Gastrocnemius medialis (tissue), 4 donors: Measurements from ENCODE around the gene EHD2. TPM values are rescaled to one million over a fixed set of nuclear protein-coding genes. Genes with fewer than 3 reads are reported as not detected.
"Not testable (repeated sequence)": the region's sequence is repeated elsewhere in the genome, so short reads cannot be mapped to it uniquely, and the experiment has no call there.

Experiments used
- ATAC-seq, 2 donors: fragments of 150-250 bp; one replicate each; pipeline ENCODE4 v1.9.1; 2016
- DNase-seq, 2 donors: peaks; one replicate each; pipeline ENCODE4 v3.0.0-alpha.2; 2019
- H3K27ac ChIP-seq, 4 donors: fragments of 200-600 bp; sonication (generic); 1 replicate in 1 of 4; 2 replicates in 3 of 4; pipeline ENCODE4 v1.5.1; 2016 to 2018; ENCODE audit warnings: mild to moderate bottlenecking in 2 of 4, moderate library complexity in 1 of 4
- H3K27me3 ChIP-seq, 3 donors: fragments of 200-600 bp; sonication (generic) in 2 of 3; 1 replicate in 1 of 3; 2 replicates in 2 of 3; pipeline versions ENCODE4 v1.5.1 to v1.6.0; 2016 to 2019; ENCODE audit warnings: mild to moderate bottlenecking in 1 of 3, moderate library complexity in 1 of 3
- H3K36me3 ChIP-seq, 2 donors: fragments of 200-600 bp; sonication (generic) in 1 of 2; one replicate each; pipeline ENCODE4 v1.5.1; 2017 to 2018
- H3K4me1 ChIP-seq, 2 donors: fragments of 200-600 bp; sonication (generic) in 1 of 2; one replicate each; pipeline ENCODE4 v1.5.1; 2016 to 2017; ENCODE audit warnings: mild to moderate bottlenecking in 2 of 2
- H3K4me3 ChIP-seq, 4 donors: fragments of 200-600 bp; sonication (generic) in 3 of 4; 1 replicate in 1 of 4; 2 replicates in 3 of 4; pipeline ENCODE4 v1.5.1; 2016 to 2019; ENCODE audit warnings: mild to moderate bottlenecking in 2 of 4
- H3K9me3 ChIP-seq, 3 donors: fragments of 200-600 bp; sonication (generic) in 2 of 3; 1 replicate in 1 of 3; 2 replicates in 2 of 3; pipeline ENCODE4 v1.5.1; 2016 to 2019
- POLR2A ChIP-seq, 2 donors: fragments of 450-650 bp; IDR thresholded peaks; one replicate each; pipeline ENCODE4 v1.6.1; 2017; ENCODE audit warnings: antibody characterized with exemption in 2 of 2, mild to moderate bottlenecking in 2 of 2, moderate library complexity in 2 of 2
- in situ Hi-C, 4 donors: fragments of 200-750 bp; cut with MboI; loops; one replicate each; pipeline versions ENCODE4 v1.15.0 to v1.8.0; 2017; ENCODE audit warnings: low sequenced_read_pairs in 4 of 4
- intact Hi-C: fragments of 100-400 bp; cut with DNase I; formaldehyde crosslinking; loops from one replicate; pipeline ENCODE4 v1.15.1; 2023; ENCODE audit warnings: low total_unique reads
- total RNA-seq, 4 donors: library from RNA; depleted of rRNA; stranded (reverse); fragments of >200 nt; gene quantifications; one replicate each; pipeline versions ENCODE4 v1.1.0 to v1.2.3, GENCODE V29; 2016
- TF ChIP-seq, protein P1 (sequence below), 5 experiments: fragments of 450-650 bp in 3 of 5; fragments of 200-600 bp in 2 of 5; sonication (generic) in 2 of 5; IDR thresholded peaks in 4 of 5; conservative IDR thresholded peaks in 1 of 5; 1 replicate in 4 of 5; 2 replicates in 1 of 5; pipeline ENCODE4 v1.5.1; 2016 to 2019; ENCODE audit warnings: antibody characterized with exemption in 5 of 5, mild to moderate bottlenecking in 3 of 5, moderate library complexity in 3 of 5

The EHD2 gene
- total RNA-seq, 4 donors from 2014 or later = 10.9 to 46.6 (median 33.8) TPM

DNA sequence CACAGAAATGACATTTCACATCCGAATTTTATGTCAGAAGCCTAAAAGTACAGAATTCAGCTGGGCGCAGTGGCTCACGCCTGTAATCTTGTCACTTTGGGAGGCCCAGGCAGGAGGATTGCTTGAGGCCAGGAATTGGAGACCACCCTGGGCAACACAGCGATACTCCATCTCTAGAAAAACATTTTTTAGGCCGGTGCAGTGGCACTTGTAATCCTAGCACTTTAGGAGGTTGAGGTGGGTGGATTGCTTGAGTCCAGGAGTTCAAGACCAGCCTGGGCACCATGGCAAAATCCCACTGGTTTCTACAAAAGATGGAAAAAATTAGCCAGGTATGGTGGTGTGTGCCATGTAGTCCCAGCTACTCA, 47.4 kb downstream of the EHD2 start:
- no peak overlapping the region for H3K4me3 ChIP-seq
- no peak overlapping the region for H3K27ac ChIP-seq
- H3K9me3 ChIP-seq = no peaks in the 10 kb centered on the region
- no peak for TF ChIP-seq POLR2A (IDR thresholded peaks at IDR 0.05)
- TF ChIP-seq, protein P1, sequence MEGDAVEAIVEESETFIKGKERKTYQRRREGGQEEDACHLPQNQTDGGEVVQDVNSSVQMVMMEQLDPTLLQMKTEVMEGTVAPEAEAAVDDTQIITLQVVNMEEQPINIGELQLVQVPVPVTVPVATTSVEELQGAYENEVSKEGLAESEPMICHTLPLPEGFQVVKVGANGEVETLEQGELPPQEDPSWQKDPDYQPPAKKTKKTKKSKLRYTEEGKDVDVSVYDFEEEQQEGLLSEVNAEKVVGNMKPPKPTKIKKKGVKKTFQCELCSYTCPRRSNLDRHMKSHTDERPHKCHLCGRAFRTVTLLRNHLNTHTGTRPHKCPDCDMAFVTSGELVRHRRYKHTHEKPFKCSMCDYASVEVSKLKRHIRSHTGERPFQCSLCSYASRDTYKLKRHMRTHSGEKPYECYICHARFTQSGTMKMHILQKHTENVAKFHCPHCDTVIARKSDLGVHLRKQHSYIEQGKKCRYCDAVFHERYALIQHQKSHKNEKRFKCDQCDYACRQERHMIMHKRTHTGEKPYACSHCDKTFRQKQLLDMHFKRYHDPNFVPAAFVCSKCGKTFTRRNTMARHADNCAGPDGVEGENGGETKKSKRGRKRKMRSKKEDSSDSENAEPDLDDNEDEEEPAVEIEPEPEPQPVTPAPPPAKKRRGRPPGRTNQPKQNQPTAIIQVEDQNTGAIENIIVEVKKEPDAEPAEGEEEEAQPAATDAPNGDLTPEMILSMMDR (IDR thresholded peaks at IDR 0.05 in 4 of 5, conservative IDR thresholded peaks at IDR 0.05 in 1 of 5) = no peak
- intact Hi-C loops = no loop called here
- in situ Hi-C loops = no loop called here
- H3K36me3 ChIP-seq = peaks cover 0 to 39% of the 10 kb centered on the region in 2 donors
- no peak for DNase-seq
- ATAC-seq = no peak
- H3K27me3 ChIP-seq = no peaks in the 10 kb centered on the region
- H3K4me1 ChIP-seq = peaks cover 2 to 8% of the 10 kb centered on the region in 2 donors

DNA sequence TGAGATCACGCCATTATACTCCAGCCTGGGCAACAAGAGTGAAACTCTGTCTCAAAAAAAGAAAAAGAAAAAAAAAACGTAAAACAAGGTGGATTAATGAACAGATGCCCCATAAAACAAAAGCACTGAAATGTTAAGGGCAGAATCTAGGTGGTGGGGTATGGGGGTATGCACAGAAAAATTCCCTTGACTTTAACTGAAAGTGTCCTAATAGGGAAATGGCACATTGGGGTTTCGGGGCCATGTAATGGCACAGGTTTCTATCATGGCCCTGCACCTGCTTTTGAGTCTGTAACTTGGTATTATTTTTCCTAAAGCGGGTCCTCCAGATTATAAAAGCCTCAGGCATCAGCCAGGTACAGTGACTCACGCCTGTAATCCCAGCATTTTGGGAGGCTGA, 48.3 kb downstream of the EHD2 start:
- DNase-seq (no peak), ATAC-seq (no peak)
- H3K27ac ChIP-seq = peak overlapping the region in 1 of 4 donors; percentile 25
- H3K4me1 ChIP-seq = peaks cover 8 to 13% of the 10 kb centered on the region in 2 donors
- H3K9me3 ChIP-seq = no peaks in the 10 kb centered on the region
- H3K27me3 ChIP-seq = no peaks in the 10 kb centered on the region
- no peak for TF ChIP-seq POLR2A (IDR thresholded peaks at IDR 0.05)
- TF ChIP-seq, protein P1 (IDR thresholded peaks at IDR 0.05 in 4 of 5, conservative IDR thresholded peaks at IDR 0.05 in 1 of 5) = no peak
- peaks cover 0 to 29% of the 10 kb centered on the region in 2 donors for H3K36me3 ChIP-seq
- intact Hi-C loops = no loop called here
- in situ Hi-C loops = no loop called here
- H3K4me3 ChIP-seq = no peak overlapping the region

DNA sequence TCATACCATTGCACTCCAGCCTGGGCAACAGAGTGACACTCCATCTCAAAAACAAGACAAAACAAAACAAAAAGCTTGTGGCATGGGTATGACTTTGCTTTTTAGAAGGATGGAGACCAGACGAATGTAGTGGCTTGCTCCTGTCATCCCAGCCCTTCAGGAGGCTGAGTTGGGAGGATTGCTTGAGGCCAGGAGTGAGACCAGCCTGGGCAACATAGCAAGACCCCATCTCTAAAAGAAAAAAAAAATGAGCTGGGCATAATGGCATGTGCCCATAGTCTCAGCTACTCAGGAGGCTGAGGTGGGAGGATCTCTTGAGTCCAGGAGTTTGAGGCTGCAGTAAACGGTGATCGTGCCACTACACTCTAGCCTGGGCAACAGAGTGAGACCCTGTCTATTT, 48.9 kb downstream of the EHD2 start:
- DNase-seq (no peak), ATAC-seq (no peak)
- Histone ChIP-seq H3K9me3 (no peaks in the 10 kb centered on the region), H3K4me3 (no peak overlapping the region), H3K36me3 (peaks cover 0 to 23% of the 10 kb centered on the region in 2 donors), H3K27ac (peak overlapping the region in 2 of 4 donors; percentile 25 to 41), H3K4me1 (peaks cover 8 to 13% of the 10 kb centered on the region in 2 donors), H3K27me3 (no peaks in the 10 kb centered on the region)
- no peak for TF ChIP-seq POLR2A (IDR thresholded peaks at IDR 0.05)
- TF ChIP-seq, protein P1 (IDR thresholded peaks at IDR 0.05 in 4 of 5, conservative IDR thresholded peaks at IDR 0.05 in 1 of 5) = no peak
- in situ Hi-C loops (no loop called here), intact Hi-C loops (no loop called here)

DNA sequence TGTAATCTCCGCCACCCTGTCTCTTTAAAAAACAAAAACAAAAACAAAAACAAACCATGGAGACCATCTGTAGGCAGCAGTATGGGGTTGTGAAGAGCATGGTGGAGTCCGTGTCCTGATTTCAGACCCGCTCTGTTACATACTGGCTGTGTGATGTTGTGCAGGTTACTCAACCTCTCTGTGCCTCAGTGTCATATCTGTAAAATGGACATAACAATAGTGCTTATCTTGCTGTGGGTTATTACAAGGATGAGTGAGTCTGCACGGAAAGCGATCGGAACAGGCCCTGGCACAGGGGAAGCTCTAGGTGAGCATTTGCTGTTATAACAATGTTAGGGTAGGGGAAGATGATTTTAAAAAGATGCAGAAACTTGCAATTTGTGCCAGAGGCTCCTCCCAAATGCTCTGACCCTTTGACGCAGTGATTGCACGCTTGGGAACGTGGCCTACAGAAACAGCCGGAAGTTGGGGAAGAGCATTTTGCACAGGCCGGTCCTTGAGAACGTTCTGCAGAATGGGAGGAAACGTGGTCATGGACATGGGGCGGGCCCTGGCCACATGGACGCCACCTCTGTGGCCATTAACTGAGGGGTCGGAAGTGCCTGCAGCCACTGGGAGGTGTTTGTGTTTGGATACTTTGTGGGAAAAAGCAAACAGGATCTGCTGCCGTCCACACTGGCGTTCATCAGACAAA, 49.5 kb downstream of the EHD2 start:
- Histone ChIP-seq H3K4me1 (peaks cover 8 to 13% of the 10 kb centered on the region in 2 donors), H3K27me3 (no peaks in the 10 kb centered on the region), H3K36me3 (peaks cover 0 to 17% of the 10 kb centered on the region in 2 donors), H3K4me3 (no peak overlapping the region), H3K27ac (peak overlapping the region; percentile 18 to 54 (median 51)), H3K9me3 (no peaks in the 10 kb centered on the region)
- intact Hi-C loops = no loop called here
- ATAC-seq (peak; percentile 28 to 29), DNase-seq (no peak)
- no peak for TF ChIP-seq POLR2A (IDR thresholded peaks at IDR 0.05)
- TF ChIP-seq, protein P1 (IDR thresholded peaks at IDR 0.05 in 4 of 5, conservative IDR thresholded peaks at IDR 0.05 in 1 of 5) = no peak
- in situ Hi-C loops = no loop called here

DNA sequence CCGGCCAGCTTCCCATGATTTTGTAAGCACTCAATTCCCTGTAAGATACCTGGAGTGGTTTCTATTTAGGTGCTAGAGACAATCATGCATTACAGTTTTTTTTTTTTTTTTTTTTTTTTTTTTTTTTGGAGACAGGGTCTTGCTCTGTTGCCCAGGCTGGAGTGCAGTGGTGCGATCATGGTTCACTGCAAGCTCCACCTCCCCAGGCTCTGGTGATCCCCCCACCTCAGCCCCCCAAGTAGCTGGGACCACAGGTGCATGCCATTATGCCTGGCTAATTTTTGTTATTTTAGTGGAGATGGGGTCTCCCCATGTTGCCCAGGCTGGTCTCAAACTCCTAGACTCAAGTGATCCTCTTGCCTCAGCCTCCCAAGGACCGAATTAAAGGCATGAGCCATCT, 51.5 kb downstream of the EHD2 start:
- in situ Hi-C loops = not testable (repeated sequence)

More for the DNA sequence above, 51.5 kb downstream of the EHD2 start:
- H3K4me3 ChIP-seq, H3K4me1 ChIP-seq, intact Hi-C loops, H3K27ac ChIP-seq, H3K9me3 ChIP-seq, ATAC-seq, H3K27me3 ChIP-seq, DNase-seq, H3K36me3 ChIP-seq: not testable (repeated sequence)
